ENCODE measurements around the gene DRC3. TPM values are rescaled to one million over a fixed set of nuclear protein-coding genes. Genes with fewer than 3 reads are reported as not detected.
A peak's percentile ranks its signal among the peaks of the same experiment; 100 is the strongest.

The DRC3 gene
- total and polyA plus RNA-seq, 10 of the 15 experiments (the other 5 are each of a cell fraction or from before 2014, with no cell fraction given): 0.18 to 2.3 (median 0.60) TPM; not detected in 3

DNA sequence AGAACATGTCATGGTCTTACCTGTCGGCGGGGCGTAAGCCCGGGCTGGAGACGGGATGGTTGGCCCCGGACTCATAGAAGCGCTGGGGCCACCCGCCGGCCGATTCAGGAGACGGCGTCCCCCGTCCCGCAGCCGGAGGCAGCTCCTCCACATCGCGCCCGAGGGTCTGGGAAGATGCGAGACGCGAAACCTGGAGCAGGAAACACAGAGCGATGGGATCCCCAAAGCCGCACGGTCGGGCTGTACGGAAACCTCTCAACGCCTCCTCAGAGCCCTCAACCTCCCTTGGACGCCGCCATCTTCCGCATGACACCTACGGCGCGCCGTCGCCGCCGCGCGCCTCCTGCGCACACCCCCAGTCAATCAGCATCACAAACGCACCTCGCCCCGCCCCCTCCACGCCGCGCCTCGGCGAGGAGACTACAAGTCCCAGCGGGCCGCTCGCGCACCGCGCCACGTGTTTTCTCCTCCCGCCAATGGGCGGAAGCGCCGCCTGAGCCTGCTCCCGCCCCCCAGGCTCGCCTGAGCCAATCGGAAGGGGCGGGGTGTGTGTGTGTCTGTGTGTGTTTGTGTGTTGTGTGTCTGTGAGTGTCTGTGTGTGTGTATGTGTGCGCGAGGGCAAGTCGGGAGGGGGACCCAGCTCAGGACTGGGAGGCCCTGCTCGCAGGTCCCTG lies 66.3 kb downstream of the DRC3 start, which contains the start of the genes ATPAF2 and GID4 (continued):
- TF ChIP-seq E2F4 (IDR thresholded peaks at IDR 0.05; ENCODE audit: low read depth, low read length) (peak; percentile 70), EZH2 (IDR thresholded peaks at IDR 0.05; ENCODE audit: borderline replicate concordance, control insufficient read depth, low read depth, low read length) (no peak), POLR2A (IDR thresholded peaks at IDR 0.05; ENCODE audit: low read depth, low read length) (peak; percentile 79), NR2C1 (IDR thresholded peaks at IDR 0.05) (peak; percentile 51), SUPT20H (IDR thresholded peaks at IDR 0.05; ENCODE audit: borderline replicate concordance, control insufficient read depth, low read depth, low read length) (no peak), HSF1 (IDR thresholded peaks at IDR 0.05; ENCODE audit: low read depth, low read length) (no peak), MXI1 (IDR thresholded peaks at IDR 0.05; ENCODE audit: low read depth, low read length) (peak; percentile 88), NR2F1 (conservative IDR thresholded peaks at IDR 0.05) (no peak), CHD2 (IDR thresholded peaks at IDR 0.05; ENCODE audit: borderline replicate concordance, low read depth, low read length) (peak; percentile 96), BHLHE40 (IDR thresholded peaks at IDR 0.05; ENCODE audit: borderline replicate concordance in 1 of 2, low read depth in 2 of 2, low read length in 1 of 2) (peak; percentile 51 to 69), HDGF (IDR thresholded peaks at IDR 0.05) (peak; percentile 98), MEF2A (IDR thresholded peaks at IDR 0.05; ENCODE audit: insufficient read depth, low read depth, low read length) (no peak), MEF2B (IDR thresholded peaks at IDR 0.05; ENCODE audit: partially characterized antibody, poor library complexity, severe bottlenecking) (no peak), ZNF622 (IDR thresholded peaks at IDR 0.05) (no peak), SMAD5 (IDR thresholded peaks at IDR 0.05; ENCODE audit: low read depth) (no peak), CBFB (IDR thresholded peaks at IDR 0.05; ENCODE audit: low read depth) (no peak), KAT2A (conservative IDR thresholded peaks at IDR 0.05; ENCODE audit: control insufficient read depth, low read depth, low read length) (no peak), RB1 (IDR thresholded peaks at IDR 0.05; ENCODE audit: borderline replicate concordance) (peak; percentile 74), RCOR1 (conservative IDR thresholded peaks at IDR 0.05; ENCODE audit: low read depth, low read length) (peak; percentile 81; the same call in 1 of the 2 replicates), SREBF1 (IDR thresholded peaks at IDR 0.05; ENCODE audit: low read length) (peak; percentile 86), JUND (IDR thresholded peaks at IDR 0.05; ENCODE audit: low read depth, low read length) (no peak), JUNB (IDR thresholded peaks at IDR 0.05) (no peak)
- TF ChIP-seq, protein P1, sequence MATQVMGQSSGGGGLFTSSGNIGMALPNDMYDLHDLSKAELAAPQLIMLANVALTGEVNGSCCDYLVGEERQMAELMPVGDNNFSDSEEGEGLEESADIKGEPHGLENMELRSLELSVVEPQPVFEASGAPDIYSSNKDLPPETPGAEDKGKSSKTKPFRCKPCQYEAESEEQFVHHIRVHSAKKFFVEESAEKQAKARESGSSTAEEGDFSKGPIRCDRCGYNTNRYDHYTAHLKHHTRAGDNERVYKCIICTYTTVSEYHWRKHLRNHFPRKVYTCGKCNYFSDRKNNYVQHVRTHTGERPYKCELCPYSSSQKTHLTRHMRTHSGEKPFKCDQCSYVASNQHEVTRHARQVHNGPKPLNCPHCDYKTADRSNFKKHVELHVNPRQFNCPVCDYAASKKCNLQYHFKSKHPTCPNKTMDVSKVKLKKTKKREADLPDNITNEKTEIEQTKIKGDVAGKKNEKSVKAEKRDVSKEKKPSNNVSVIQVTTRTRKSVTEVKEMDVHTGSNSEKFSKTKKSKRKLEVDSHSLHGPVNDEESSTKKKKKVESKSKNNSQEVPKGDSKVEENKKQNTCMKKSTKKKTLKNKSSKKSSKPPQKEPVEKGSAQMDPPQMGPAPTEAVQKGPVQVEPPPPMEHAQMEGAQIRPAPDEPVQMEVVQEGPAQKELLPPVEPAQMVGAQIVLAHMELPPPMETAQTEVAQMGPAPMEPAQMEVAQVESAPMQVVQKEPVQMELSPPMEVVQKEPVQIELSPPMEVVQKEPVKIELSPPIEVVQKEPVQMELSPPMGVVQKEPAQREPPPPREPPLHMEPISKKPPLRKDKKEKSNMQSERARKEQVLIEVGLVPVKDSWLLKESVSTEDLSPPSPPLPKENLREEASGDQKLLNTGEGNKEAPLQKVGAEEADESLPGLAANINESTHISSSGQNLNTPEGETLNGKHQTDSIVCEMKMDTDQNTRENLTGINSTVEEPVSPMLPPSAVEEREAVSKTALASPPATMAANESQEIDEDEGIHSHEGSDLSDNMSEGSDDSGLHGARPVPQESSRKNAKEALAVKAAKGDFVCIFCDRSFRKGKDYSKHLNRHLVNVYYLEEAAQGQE (IDR thresholded peaks at IDR 0.05; ENCODE audit: low read depth, low read length): no peak
- TF ChIP-seq, protein P2, sequence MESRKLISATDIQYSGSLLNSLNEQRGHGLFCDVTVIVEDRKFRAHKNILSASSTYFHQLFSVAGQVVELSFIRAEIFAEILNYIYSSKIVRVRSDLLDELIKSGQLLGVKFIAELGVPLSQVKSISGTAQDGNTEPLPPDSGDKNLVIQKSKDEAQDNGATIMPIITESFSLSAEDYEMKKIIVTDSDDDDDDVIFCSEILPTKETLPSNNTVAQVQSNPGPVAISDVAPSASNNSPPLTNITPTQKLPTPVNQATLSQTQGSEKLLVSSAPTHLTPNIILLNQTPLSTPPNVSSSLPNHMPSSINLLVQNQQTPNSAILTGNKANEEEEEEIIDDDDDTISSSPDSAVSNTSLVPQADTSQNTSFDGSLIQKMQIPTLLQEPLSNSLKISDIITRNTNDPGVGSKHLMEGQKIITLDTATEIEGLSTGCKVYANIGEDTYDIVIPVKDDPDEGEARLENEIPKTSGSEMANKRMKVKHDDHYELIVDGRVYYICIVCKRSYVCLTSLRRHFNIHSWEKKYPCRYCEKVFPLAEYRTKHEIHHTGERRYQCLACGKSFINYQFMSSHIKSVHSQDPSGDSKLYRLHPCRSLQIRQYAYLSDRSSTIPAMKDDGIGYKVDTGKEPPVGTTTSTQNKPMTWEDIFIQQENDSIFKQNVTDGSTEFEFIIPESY (IDR thresholded peaks at IDR 0.05): no peak; the same call in 1 of the 2 replicates
